H9 (cell line): ENCODE results near the gene TRPV3. TPM values are rescaled to one million over a fixed set of nuclear protein-coding genes. Genes with fewer than 3 reads are reported as not detected.

Source experiments
- DNase-seq: peaks from one replicate; pipeline ENCODE4 v3.0.0-alpha.2; 2017
- H2AFZ ChIP-seq: one replicate; pipeline ENCODE4 v1.6.1; 2013; ENCODE audit warnings: mild to moderate bottlenecking, low read length, control low read depth, moderate library complexity
- H2AK5ac ChIP-seq: 2 replicates; pipeline ENCODE4 v1.6.1; 2013; ENCODE audit warnings: low read length, control low read depth, mixed read lengths; ENCODE audit not compliant: insufficient read length
- H2BK120ac ChIP-seq: one replicate; pipeline ENCODE4 v1.6.1; 2013; ENCODE audit warnings: low read depth, mild to moderate bottlenecking, low read length, control low read depth, inconsistent platforms; ENCODE audit not compliant: poor library complexity, severe bottlenecking
- H2BK12ac ChIP-seq: 2 replicates; pipeline ENCODE4 v1.6.1; 2013; ENCODE audit warnings: low read length, control low read depth, mixed read lengths, low read depth; ENCODE audit not compliant: insufficient read length
- H2BK15ac ChIP-seq: 2 replicates; pipeline ENCODE4 v1.6.1; 2013; ENCODE audit warnings: low read depth, low read length, control low read depth
- H2BK20ac ChIP-seq: one replicate; pipeline ENCODE4 v1.6.1; 2013; ENCODE audit warnings: low read depth, mild to moderate bottlenecking, low read length, control low read depth, inconsistent platforms; ENCODE audit not compliant: poor library complexity, severe bottlenecking
- H2BK5ac ChIP-seq: 2 replicates; pipeline ENCODE4 v1.6.1; 2013; ENCODE audit warnings: low read length, control low read depth, mixed read lengths; ENCODE audit not compliant: insufficient read length
- H3K14ac ChIP-seq: 2 replicates; pipeline ENCODE4 v1.6.1; 2013; ENCODE audit warnings: low read length, control low read depth; ENCODE audit not compliant: insufficient read depth
- H3K18ac ChIP-seq: 2 replicates; pipeline ENCODE4 v1.6.1; 2013; ENCODE audit warnings: low read depth, mild to moderate bottlenecking, mixed read lengths, low read length, control low read depth; ENCODE audit not compliant: insufficient read length
- H3K23ac ChIP-seq: 2 replicates; pipeline ENCODE4 v1.6.1; 2013; ENCODE audit warnings: low read length, control low read depth, mixed read lengths, low read depth; ENCODE audit not compliant: insufficient read length
- H3K23me2 ChIP-seq: 2 replicates; pipeline ENCODE4 v1.6.1; 2013; ENCODE audit warnings: low read depth, mild to moderate bottlenecking, mixed read lengths, low read length, control low read depth; ENCODE audit not compliant: insufficient read length, poor library complexity, severe bottlenecking
- H3K27ac ChIP-seq: 2 replicates; pipeline ENCODE4 v1.5.1; 2013; ENCODE audit warnings: low read length, control low read depth, mixed read lengths, low read depth; ENCODE audit not compliant: insufficient read length
- H3K27me3 ChIP-seq: 2 replicates; pipeline ENCODE4 v1.6.1; 2013; ENCODE audit warnings: low read length, control low read depth, inconsistent platforms; ENCODE audit not compliant: insufficient read depth
- H3K4ac ChIP-seq: 2 replicates; pipeline ENCODE4 v1.6.1; 2013; ENCODE audit warnings: low read depth, mild to moderate bottlenecking, control low read depth, inconsistent platforms, low read length, moderate library complexity
- H3K4me1 ChIP-seq: 2 replicates; pipeline ENCODE4 v1.6.1; 2013; ENCODE audit warnings: low read length, control low read depth, inconsistent platforms; ENCODE audit not compliant: insufficient read depth
- H3K4me2 ChIP-seq: 2 replicates; pipeline ENCODE4 v1.6.1; 2013; ENCODE audit warnings: low read length, control low read depth, mixed read lengths; ENCODE audit not compliant: insufficient read length, insufficient read depth
- H3K56ac ChIP-seq: 2 replicates; pipeline ENCODE4 v1.6.1; 2013; ENCODE audit warnings: low read depth, mild to moderate bottlenecking, mixed read lengths, low read length, control low read depth; ENCODE audit not compliant: insufficient read length
- H3K79me1 ChIP-seq: 2 replicates; pipeline ENCODE4 v1.6.1; 2013; ENCODE audit warnings: low read depth, mild to moderate bottlenecking, moderate library complexity, low read length, control low read depth, inconsistent platforms; ENCODE audit not compliant: insufficient read depth, poor library complexity, severe bottlenecking
- H3K79me2 ChIP-seq: 2 replicates; pipeline ENCODE4 v1.6.1; 2013; ENCODE audit warnings: low read length, control low read depth, inconsistent platforms; ENCODE audit not compliant: insufficient read depth
- H3K9ac ChIP-seq: 2 replicates; pipeline ENCODE4 v1.6.1; 2013; ENCODE audit warnings: low read length, control low read depth, mixed read lengths; ENCODE audit not compliant: insufficient read length; ENCODE audit errors: extremely low read depth
- H3K9me3 ChIP-seq: one replicate; pipeline ENCODE4 v1.6.1; 2013; ENCODE audit warnings: low read depth, low read length, inconsistent platforms; ENCODE audit not compliant: control insufficient read depth
- H3T11ph ChIP-seq: one replicate; pipeline ENCODE4 v1.6.1; 2013; ENCODE audit warnings: mild to moderate bottlenecking, low read length, control low read depth, inconsistent platforms
- H4K20me1 ChIP-seq: one replicate; pipeline ENCODE4 v1.6.1; 2013; ENCODE audit not compliant: control insufficient read depth, insufficient read length, insufficient read depth
- H4K5ac ChIP-seq: 2 replicates; pipeline ENCODE4 v1.6.1; 2013; ENCODE audit warnings: low read depth, mild to moderate bottlenecking, mixed read lengths, low read length, control low read depth; ENCODE audit not compliant: insufficient read length
- H4K8ac ChIP-seq: replicated peaks from 2 replicates; pipeline ENCODE4 v1.6.1; 2013; ENCODE audit warnings: low read length, control low read depth, mixed read lengths, low read depth; ENCODE audit not compliant: insufficient read length
- H4K91ac ChIP-seq: 2 replicates; pipeline ENCODE4 v1.6.1; 2013; ENCODE audit warnings: low read depth, mild to moderate bottlenecking, moderate library complexity, mixed read lengths, low read length, control low read depth; ENCODE audit not compliant: insufficient read length
- H3K27ac Mint-ChIP-seq, 3 experiments: 2 replicates in 2 of 3; 3 replicates in 1 of 3; pipeline ENCODE4 v1.8.0; 2020 to 2021; ENCODE audit warnings: mixed read lengths in 3 of 3, mild to moderate bottlenecking in 1 of 3, moderate library complexity in 1 of 3
- H3K27me3 Mint-ChIP-seq: 2 replicates; pipeline ENCODE4 v1.8.0; 2021; ENCODE audit warnings: low read depth, mild to moderate bottlenecking, moderate library complexity, mixed read lengths
- H3K36me3 Mint-ChIP-seq, 3 experiments: 2 replicates in 2 of 3; 3 replicates in 1 of 3; pipeline ENCODE4 v1.8.0; 2020 to 2021; ENCODE audit warnings: low read depth in 3 of 3, mixed read lengths in 3 of 3; ENCODE audit not compliant: insufficient read depth in 1 of 3
- H3K4me1 Mint-ChIP-seq, 2 experiments: 2 replicates each; pipeline ENCODE4 v1.8.0; 2020; ENCODE audit warnings: mixed read lengths in 2 of 2
- H3K4me3 Mint-ChIP-seq, 2 experiments: 2 replicates in 1 of 2; 3 replicates in 1 of 2; pipeline ENCODE4 v1.8.0; 2020 to 2021; ENCODE audit warnings: mild to moderate bottlenecking in 2 of 2, mixed read lengths in 2 of 2, moderate library complexity in 1 of 2
- H3K9me3 Mint-ChIP-seq, 2 experiments: 2 replicates in 1 of 2; 3 replicates in 1 of 2; pipeline ENCODE4 v1.8.0; 2020; ENCODE audit warnings: mild to moderate bottlenecking in 2 of 2, mixed read lengths in 2 of 2, moderate library complexity in 1 of 2
- WGBS: extraction: QIAGEN DNeasy Blood & Tissue Kit; methylation state at CpG from one replicate; pipeline ENCODE4 v1.1.7; 2013; ENCODE audit warnings: missing lambda C conversion rate, low lambda C conversion rate, mixed read lengths; ENCODE audit not compliant: insufficient read length; ENCODE audit errors: extremely low coverage; 5-methylcytosine and 5-hydroxymethylcytosine counted together
- total RNA-seq: library from RNA; stranded (reverse); gene quantifications from 2 replicates; pipeline ENCODE4 v1.2.1, GENCODE V29; 2021
- TF ChIP-seq, protein P1 (sequence below): fragments of 200-600 bp; sonication (generic); conservative IDR thresholded peaks from 3 replicates; pipeline ENCODE4 v1.8.0; 2021; ENCODE audit warnings: antibody characterized with exemption, mild to moderate bottlenecking

Gene TRPV3
- total RNA-seq, 1 experiment from 2014 or later = 0.63 TPM

DNA sequence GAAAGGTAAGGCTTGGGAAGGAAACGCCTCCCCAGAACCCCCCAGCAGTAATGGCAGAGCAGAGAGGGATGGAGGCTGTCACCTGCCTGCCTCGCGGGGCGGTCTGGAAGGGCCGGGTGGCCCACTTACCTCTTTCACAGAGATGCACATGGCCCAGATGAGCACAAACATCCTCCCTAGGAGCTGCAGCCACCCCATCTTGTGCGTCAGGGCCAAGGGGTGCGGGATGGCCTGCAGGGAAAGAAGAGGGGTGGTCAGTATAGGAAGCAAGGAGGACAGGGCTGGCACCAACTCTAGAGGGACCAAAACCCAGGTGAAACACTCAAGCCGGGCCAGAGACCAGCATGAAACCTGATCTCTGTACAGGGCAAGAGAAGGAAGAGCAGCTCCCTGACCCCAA, 29.7 kb downstream of the TRPV3 start:
- H3K4me1 Mint-ChIP-seq = peaks cover 11 to 26% of the 10 kb centered on the region in 2 experiments
- Histone ChIP-seq H4K5ac (no peak overlapping the region), H3K18ac (no peak overlapping the region), H2AFZ (no peak overlapping the region), H3K4me2 (no peak overlapping the region), H3K79me1 (no peaks in the 10 kb centered on the region), H3K27ac (no peak overlapping the region), H2AK5ac (no peak overlapping the region), H3K27me3 (no peaks in the 10 kb centered on the region), H3K23ac (no peak overlapping the region), H2BK5ac (no peak overlapping the region), H3K79me2 (no peaks in the 10 kb centered on the region), H3K56ac (no peak overlapping the region), H3K4ac (no peak overlapping the region), H3K14ac (no peak overlapping the region), H4K20me1 (no peaks in the 10 kb centered on the region), H2BK15ac (no peak overlapping the region), H3K23me2 (no peaks in the 10 kb centered on the region), H3K4me1 (no peaks in the 10 kb centered on the region), H3K9me3 (no peaks in the 10 kb centered on the region), H3T11ph (no peak overlapping the region), H4K91ac (no peak overlapping the region), H2BK12ac (no peak overlapping the region), H3K9ac (no peak overlapping the region), H2BK120ac (no peak overlapping the region), H2BK20ac (no peak overlapping the region), H4K8ac (no peak overlapping the region)
- no peak overlapping the region; a peak in 1 of 5 replicates for H3K4me3 Mint-ChIP-seq
- H3K36me3 Mint-ChIP-seq = no peaks in the 10 kb centered on the region
- no peaks in the 10 kb centered on the region for H3K9me3 Mint-ChIP-seq
- no peak for DNase-seq
- TF ChIP-seq, protein P1, sequence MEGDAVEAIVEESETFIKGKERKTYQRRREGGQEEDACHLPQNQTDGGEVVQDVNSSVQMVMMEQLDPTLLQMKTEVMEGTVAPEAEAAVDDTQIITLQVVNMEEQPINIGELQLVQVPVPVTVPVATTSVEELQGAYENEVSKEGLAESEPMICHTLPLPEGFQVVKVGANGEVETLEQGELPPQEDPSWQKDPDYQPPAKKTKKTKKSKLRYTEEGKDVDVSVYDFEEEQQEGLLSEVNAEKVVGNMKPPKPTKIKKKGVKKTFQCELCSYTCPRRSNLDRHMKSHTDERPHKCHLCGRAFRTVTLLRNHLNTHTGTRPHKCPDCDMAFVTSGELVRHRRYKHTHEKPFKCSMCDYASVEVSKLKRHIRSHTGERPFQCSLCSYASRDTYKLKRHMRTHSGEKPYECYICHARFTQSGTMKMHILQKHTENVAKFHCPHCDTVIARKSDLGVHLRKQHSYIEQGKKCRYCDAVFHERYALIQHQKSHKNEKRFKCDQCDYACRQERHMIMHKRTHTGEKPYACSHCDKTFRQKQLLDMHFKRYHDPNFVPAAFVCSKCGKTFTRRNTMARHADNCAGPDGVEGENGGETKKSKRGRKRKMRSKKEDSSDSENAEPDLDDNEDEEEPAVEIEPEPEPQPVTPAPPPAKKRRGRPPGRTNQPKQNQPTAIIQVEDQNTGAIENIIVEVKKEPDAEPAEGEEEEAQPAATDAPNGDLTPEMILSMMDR = no peak
- H3K27ac Mint-ChIP-seq = no peak overlapping the region
- no CpG with 5 or more reads among the region's 8 CpGs for WGBS
- H3K27me3 Mint-ChIP-seq = no peaks in the 10 kb centered on the region; the same call in 1 of the 2 replicates
